ENCODE results near the gene MCF2L. TPM values are rescaled to one million over a fixed set of nuclear protein-coding genes. Genes with fewer than 3 reads are reported as not detected.
"Not testable (repeated sequence)": the region's sequence is repeated elsewhere in the genome, so short reads cannot be mapped to it uniquely, and the experiment has no call there.

MCF2L gene
- total and polyA plus RNA-seq, 4 donors = 46.3 to 136 (median 92.0) TPM

DNA sequence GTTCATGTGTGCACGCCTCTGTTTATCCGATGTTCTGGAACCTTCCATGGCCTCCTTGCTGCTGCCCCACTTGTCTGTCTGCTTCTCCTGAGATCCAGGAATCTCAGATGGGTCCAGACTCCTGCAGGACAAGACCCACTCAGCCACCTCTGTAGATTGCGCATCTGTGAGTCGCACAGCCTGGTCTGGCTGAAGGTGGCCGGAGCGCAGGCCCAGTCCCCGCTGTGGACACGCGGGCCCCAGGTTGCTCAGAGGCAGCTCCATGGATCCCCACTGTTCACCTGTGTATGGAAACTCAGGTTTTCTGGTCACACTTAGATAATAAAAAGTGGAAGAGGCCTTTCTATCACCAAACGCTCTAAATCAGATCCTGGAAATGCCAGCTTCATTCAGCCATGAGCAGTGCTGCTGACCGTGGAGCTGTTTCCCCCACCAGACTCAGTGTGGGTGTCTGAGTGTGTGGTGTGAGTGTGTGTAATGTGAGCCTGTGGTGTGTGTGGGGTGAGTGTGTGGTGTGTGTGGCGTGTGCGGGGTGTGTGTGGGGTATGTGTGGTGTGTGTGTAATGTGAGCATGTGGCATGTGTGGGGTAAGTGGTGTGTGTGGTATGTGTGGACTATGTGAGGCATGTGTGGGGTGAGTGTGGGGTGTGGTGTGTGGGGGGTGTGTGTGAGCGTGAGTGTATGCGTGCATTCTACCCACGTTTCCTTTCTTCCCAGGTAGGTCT, 59.5 kb downstream of the MCF2L start:
- DNase-seq (ENCODE audit: low read depth in 4 of 6, low spot score in 6 of 6) = no peak
- H3K36me3 ChIP-seq (ENCODE audit: control insufficient read depth, insufficient read depth, low read length) = peaks cover 75% of the 10 kb centered on the region
- peaks cover 14% of the 10 kb centered on the region for H3K4me1 ChIP-seq (ENCODE audit: control insufficient read depth, insufficient read depth, low read length)
- H3K27me3 ChIP-seq (ENCODE audit: control insufficient read depth, insufficient read depth, low read length) = no peaks in the 10 kb centered on the region
- no peaks in the 10 kb centered on the region for H3K9me3 ChIP-seq (ENCODE audit: control insufficient read depth, insufficient read depth, low read length)
- H3K27ac ChIP-seq (ENCODE audit: low read depth, low read length) = no peak overlapping the region
- WGBS (ENCODE audit: insufficient coverage) = 94% methylated on average over 14 of the region's 16 CpGs
- no peak overlapping the region for H3K4me3 ChIP-seq (ENCODE audit: low read depth, low read length)

DNA sequence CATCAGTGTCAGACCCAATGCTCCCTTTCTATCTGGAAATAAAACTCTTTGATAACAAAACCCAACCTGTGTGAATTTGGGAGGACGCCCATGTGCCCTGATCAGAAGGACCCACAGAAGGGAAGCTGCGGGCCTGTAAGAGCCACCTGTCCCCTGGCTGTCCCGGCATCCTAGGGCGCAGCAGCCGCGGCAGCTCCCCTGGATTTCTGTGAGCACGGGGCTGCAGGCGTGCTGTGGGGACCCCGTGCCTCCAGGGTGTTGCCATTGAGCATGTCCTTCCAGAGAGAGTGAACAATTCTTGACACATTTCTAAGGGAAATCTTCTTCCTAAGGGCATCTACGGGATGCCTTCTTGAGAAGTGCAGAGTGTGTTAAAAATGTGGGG, 60.0 kb downstream of the MCF2L start:
- Histone ChIP-seq H3K4me1 (ENCODE audit: control insufficient read depth, insufficient read depth, low read length) (peaks cover 8% of the 10 kb centered on the region), H3K27ac (ENCODE audit: low read depth, low read length) (no peak overlapping the region), H3K4me3 (ENCODE audit: low read depth, low read length) (no peak overlapping the region), H3K27me3 (ENCODE audit: control insufficient read depth, insufficient read depth, low read length) (no peaks in the 10 kb centered on the region), H3K36me3 (ENCODE audit: control insufficient read depth, insufficient read depth, low read length) (peaks cover 74% of the 10 kb centered on the region), H3K9me3 (ENCODE audit: control insufficient read depth, insufficient read depth, low read length) (no peaks in the 10 kb centered on the region)
- DNase-seq (ENCODE audit: low read depth in 4 of 6, low spot score in 6 of 6) = no peak
- WGBS (ENCODE audit: insufficient coverage) = 85% methylated on average over 10 of the region's 10 CpGs

DNA sequence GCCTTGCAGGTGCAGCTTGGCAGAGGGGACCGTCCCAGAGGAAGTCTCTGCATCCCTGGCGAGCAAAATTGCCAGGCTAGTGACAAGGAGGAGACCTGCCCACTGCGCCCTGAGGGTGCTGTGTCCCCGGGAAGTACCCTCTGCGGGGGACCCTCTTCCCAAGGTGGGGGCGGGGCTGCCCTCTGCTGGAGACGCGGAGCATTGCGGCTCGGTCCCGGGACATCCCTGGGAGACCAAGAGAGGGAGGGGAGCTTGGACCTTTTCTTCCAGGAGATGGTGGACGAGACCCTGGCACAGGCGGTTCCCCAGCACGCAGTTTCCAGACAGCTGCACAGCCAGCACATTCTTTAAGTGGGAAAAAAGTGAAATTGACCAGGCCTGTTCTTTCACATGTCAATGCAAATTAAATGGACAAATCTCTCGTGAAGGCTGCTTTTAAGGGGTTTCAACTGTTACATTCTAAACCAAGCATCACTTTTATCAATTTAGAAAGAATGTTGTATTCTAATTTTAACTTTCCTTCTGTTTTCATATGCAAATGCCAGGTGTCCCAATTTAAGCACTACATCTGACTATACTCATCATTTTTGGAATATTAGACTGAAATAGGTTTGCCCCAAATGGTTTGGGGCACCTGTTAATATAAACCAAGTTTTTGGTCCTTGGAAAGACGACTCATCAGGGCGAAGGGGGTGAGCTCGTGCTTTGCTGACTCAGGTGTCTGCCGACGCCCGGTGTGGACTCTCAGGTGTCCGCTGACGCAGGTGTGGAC, 60.7 kb downstream of the MCF2L start:
- Histone ChIP-seq H3K27me3 (ENCODE audit: control insufficient read depth, insufficient read depth, low read length) (no peaks in the 10 kb centered on the region), H3K4me1 (ENCODE audit: control insufficient read depth, insufficient read depth, low read length) (peaks cover 8% of the 10 kb centered on the region), H3K4me3 (ENCODE audit: low read depth, low read length) (no peak overlapping the region), H3K9me3 (ENCODE audit: control insufficient read depth, insufficient read depth, low read length) (no peaks in the 10 kb centered on the region), H3K27ac (ENCODE audit: low read depth, low read length) (no peak overlapping the region), H3K36me3 (ENCODE audit: control insufficient read depth, insufficient read depth, low read length) (peaks cover 75% of the 10 kb centered on the region)
- 41% methylated on average over 21 of the region's 23 CpGs for WGBS (ENCODE audit: insufficient coverage)
- DNase-seq (ENCODE audit: low read depth in 4 of 6, low spot score in 6 of 6) = peak in 2 of 6 donors; percentile 69 to 70

GRCh38 chr13:113030259-113030640, 61.2 kb downstream of the MCF2L start:
- WGBS (ENCODE audit: insufficient coverage) = 93% methylated on average over 38 of the region's 38 CpGs

DNA sequence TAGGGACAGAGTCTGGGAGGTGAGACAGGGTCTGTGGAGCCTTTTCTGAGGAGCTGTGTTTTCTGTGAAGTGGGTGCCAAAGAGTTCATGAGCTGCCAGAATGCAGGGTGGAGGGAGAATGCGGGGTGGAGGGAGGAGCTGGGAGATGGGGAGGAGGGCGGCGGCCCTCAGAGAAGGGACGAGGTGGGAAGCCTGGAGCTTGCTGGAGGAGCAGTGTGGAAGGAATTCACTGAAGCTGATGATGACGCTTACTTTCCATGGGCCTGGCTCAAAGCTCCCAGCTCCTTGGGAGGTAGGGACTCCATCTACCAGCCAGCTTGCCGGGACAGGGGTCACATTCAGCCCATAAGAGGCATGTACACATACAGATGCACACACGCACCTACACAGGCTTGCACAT, 62.5 kb downstream of the MCF2L start:
- WGBS (ENCODE audit: insufficient coverage) = 77% methylated on average over 7 of the region's 7 CpGs
- Histone ChIP-seq H3K4me3 (ENCODE audit: low read depth, low read length) (no peak overlapping the region), H3K9me3 (ENCODE audit: control insufficient read depth, insufficient read depth, low read length) (no peaks in the 10 kb centered on the region), H3K27ac (ENCODE audit: low read depth, low read length) (no peak overlapping the region), H3K4me1 (ENCODE audit: control insufficient read depth, insufficient read depth, low read length) (peaks cover 20% of the 10 kb centered on the region), H3K36me3 (ENCODE audit: control insufficient read depth, insufficient read depth, low read length) (peaks cover 80% of the 10 kb centered on the region), H3K27me3 (ENCODE audit: control insufficient read depth, insufficient read depth, low read length) (no peaks in the 10 kb centered on the region)
- no peak for DNase-seq (ENCODE audit: low read depth in 4 of 6, low spot score in 6 of 6)

More at GRCh38 chr13:113030259-113030640, 61.2 kb downstream of the MCF2L start:
- not testable (repeated sequence) for H3K9me3 ChIP-seq (ENCODE audit: control insufficient read depth, insufficient read depth, low read length); DNase-seq (ENCODE audit: low read depth in 4 of 6, low spot score in 6 of 6); H3K27ac ChIP-seq (ENCODE audit: low read depth, low read length); H3K4me3 ChIP-seq (ENCODE audit: low read depth, low read length); H3K27me3 ChIP-seq (ENCODE audit: control insufficient read depth, insufficient read depth, low read length)
- Histone ChIP-seq H3K4me1 (ENCODE audit: control insufficient read depth, insufficient read depth, low read length) (peaks cover 12% of the 10 kb centered on the region), H3K36me3 (ENCODE audit: control insufficient read depth, insufficient read depth, low read length) (peaks cover 76% of the 10 kb centered on the region)

DNA sequence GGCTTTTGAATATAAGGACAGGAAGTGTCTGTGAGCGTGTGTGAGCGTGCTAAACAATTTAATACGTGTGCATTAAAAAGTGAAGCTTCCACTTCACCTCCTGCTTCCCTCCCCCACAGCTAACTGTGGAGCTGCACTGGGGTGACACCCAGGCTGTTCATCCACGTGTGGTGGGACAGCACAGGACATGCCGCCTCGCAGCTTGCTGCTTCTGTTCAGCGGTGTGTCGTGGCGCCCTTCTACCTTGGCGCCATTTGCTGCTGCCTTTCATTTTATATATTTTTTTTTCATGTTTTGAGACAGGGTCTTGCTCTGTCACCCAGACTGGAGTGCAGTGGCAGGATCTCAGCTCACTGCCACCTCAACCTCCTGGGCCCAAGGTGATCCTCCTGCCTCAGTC, 63.3 kb downstream of the MCF2L start:
- DNase-seq (ENCODE audit: low read depth in 4 of 6, low spot score in 6 of 6) = no peak
- Histone ChIP-seq H3K27ac (ENCODE audit: low read depth, low read length) (no peak overlapping the region), H3K27me3 (ENCODE audit: control insufficient read depth, insufficient read depth, low read length) (no peaks in the 10 kb centered on the region), H3K9me3 (ENCODE audit: control insufficient read depth, insufficient read depth, low read length) (no peaks in the 10 kb centered on the region), H3K4me3 (ENCODE audit: low read depth, low read length) (no peak overlapping the region), H3K36me3 (ENCODE audit: control insufficient read depth, insufficient read depth, low read length) (peaks cover 78% of the 10 kb centered on the region), H3K4me1 (ENCODE audit: control insufficient read depth, insufficient read depth, low read length) (peaks cover 20% of the 10 kb centered on the region)
- 89% methylated on average over 3 of the region's 10 CpGs for WGBS (ENCODE audit: insufficient coverage)

DNA sequence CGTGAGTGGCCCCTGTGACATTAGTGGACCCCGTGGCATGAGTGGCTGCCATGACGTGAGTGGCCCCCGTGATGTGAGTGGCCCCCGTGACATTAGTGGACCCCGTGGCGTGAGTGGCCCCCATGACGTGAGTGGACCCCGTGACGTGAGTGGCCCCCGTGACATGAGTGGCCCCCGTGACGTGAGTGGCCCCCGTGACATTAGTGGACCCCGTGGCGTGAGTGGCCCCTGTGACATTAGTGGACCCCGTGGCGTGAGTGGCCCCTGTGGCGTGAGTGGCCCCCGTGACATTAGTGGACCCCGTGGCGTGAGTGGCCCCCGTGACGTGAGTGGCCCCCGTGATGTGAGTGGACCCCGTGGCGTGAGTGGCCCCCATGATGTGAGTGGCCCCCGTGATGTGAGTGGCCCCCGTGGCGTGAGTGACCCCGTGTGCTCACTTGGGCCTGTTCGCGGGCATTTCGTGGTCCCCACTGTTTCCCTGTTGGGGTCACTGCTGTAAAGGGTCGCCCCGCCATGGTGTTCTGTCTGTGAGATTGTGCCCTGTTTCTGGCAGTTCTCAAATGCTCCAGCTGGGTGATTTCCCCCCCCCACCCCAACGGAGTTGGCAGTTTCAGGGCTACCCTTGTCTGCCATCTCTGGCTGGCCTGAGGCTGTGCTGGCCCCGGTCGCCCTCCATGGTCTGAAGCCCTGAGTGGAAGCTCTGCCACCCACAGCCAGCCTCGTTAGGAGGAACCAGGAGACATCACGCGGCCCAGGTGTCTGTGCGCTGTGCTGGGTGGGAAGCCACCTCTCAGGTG, 64.2 kb downstream of the MCF2L start:
- peak in 1 of 6 donors; percentile 43 for DNase-seq (ENCODE audit: low read depth in 4 of 6, low spot score in 6 of 6)
- no peaks in the 10 kb centered on the region for H3K9me3 ChIP-seq (ENCODE audit: control insufficient read depth, insufficient read depth, low read length)
- H3K27me3 ChIP-seq (ENCODE audit: control insufficient read depth, insufficient read depth, low read length) = no peaks in the 10 kb centered on the region
- no peak overlapping the region for H3K27ac ChIP-seq (ENCODE audit: low read depth, low read length)
- H3K4me1 ChIP-seq (ENCODE audit: control insufficient read depth, insufficient read depth, low read length) = peaks cover 20% of the 10 kb centered on the region
- peaks cover 69% of the 10 kb centered on the region for H3K36me3 ChIP-seq (ENCODE audit: control insufficient read depth, insufficient read depth, low read length)
- no peak overlapping the region for H3K4me3 ChIP-seq (ENCODE audit: low read depth, low read length)
- WGBS (ENCODE audit: insufficient coverage) = 89% methylated on average over 22 of the region's 43 CpGs

DNA sequence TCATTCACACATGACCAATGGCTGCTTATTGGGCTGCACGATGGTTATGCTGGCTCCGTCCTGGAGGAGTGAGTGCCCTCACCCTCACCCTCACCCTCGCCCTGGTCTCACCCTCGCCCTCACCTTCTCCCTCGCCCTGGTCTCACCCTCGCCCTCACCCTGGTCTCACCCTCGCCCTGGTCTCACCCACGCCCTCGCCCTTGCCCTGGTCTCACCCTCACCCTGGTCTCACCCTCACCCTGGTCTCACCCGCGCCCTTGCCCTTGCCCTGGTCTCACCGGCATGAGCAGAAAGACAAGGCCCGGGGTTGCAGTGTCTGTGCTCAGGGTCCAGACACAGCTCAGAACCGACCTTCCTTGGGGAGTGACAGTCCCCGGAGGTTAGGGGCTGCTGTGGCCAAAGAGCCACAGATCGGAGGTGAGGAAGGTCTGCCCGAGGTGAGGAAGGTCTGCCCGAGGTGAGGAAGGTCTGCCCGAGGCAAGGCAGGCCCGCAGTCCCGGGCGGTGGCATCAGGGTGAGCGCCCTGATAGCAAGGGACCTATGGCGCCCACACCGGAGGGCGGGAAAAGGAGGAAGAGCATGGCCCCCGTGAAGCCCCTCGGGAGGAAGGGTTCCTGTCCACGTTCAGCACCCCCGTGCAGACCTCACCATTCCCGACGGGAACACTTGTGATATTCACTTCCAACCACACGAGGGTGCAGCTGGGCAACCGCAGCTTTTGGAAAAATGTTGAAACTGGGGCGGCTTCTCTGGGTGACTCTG, 65.6 kb downstream of the MCF2L start:
- DNase-seq (ENCODE audit: low read depth in 4 of 6, low spot score in 6 of 6) = peak in 2 of 6 donors; percentile 55 to 70
- peaks cover 14% of the 10 kb centered on the region for H3K4me1 ChIP-seq (ENCODE audit: control insufficient read depth, insufficient read depth, low read length)
- H3K36me3 ChIP-seq (ENCODE audit: control insufficient read depth, insufficient read depth, low read length) = peaks cover 58% of the 10 kb centered on the region
- H3K4me3 ChIP-seq (ENCODE audit: low read depth, low read length) = no peak overlapping the region
- no peaks in the 10 kb centered on the region for H3K27me3 ChIP-seq (ENCODE audit: control insufficient read depth, insufficient read depth, low read length)
- WGBS (ENCODE audit: insufficient coverage) = 77% methylated on average over 32 of the region's 35 CpGs
- no peak overlapping the region for H3K27ac ChIP-seq (ENCODE audit: low read depth, low read length)
- H3K9me3 ChIP-seq (ENCODE audit: control insufficient read depth, insufficient read depth, low read length) = no peaks in the 10 kb centered on the region

DNA sequence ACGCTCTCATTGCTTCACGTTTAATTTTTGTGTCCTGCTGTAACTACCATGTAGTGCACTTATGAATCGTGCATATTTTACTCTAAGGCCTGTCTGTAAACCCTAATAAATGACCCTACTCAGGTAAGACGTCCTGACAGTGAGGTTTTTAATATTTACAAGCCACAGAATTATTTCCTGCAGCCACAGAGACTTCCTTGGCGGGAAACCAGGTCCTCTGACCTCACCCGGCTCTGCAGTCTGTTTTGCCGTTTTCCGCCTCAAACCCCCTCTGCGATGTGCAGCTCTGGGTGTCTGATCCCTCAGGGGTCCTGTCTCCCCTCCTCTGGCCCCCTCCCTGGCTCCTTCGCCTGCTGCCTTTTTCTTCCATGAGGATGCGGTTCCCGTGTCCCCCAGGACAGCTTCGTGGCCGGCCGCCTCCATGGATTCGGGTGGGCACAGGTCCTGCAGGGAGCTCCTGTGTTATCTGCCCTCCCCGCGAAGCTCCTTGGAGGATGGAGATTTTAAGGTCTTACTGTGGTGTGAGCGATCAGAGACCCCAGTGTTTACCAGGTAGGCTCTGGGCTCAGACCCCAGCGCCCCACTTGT, 66.3 kb downstream of the MCF2L start:
- H3K9me3 ChIP-seq (ENCODE audit: control insufficient read depth, insufficient read depth, low read length) = no peaks in the 10 kb centered on the region
- peaks cover 15% of the 10 kb centered on the region for H3K4me1 ChIP-seq (ENCODE audit: control insufficient read depth, insufficient read depth, low read length)
- no peak for DNase-seq (ENCODE audit: low read depth in 4 of 6, low spot score in 6 of 6)
- H3K27ac ChIP-seq (ENCODE audit: low read depth, low read length) = no peak overlapping the region
- no peak overlapping the region for H3K4me3 ChIP-seq (ENCODE audit: low read depth, low read length)
- no peaks in the 10 kb centered on the region for H3K27me3 ChIP-seq (ENCODE audit: control insufficient read depth, insufficient read depth, low read length)
- WGBS (ENCODE audit: insufficient coverage) = 69% methylated on average over 15 of the region's 20 CpGs
- H3K36me3 ChIP-seq (ENCODE audit: control insufficient read depth, insufficient read depth, low read length) = peaks cover 54% of the 10 kb centered on the region
